Posterior vena cava (tissue), 2 donors: Measurements from ENCODE around the gene CARD10. TPM values are rescaled to one million over a fixed set of nuclear protein-coding genes. Genes with fewer than 3 reads are reported as not detected.
A peak's percentile ranks its signal among the peaks of the same experiment; 100 is the strongest.
"Not testable (repeated sequence)": the region's sequence is repeated elsewhere in the genome, so short reads cannot be mapped to it uniquely, and the experiment has no call there.

Experiments used
- DNase-seq: peaks from one replicate; pipeline ENCODE4 v3.0.0-alpha.2; 2020; ENCODE audit warnings: low spot score
- intact Hi-C, 2 donors: fragments of 100-400 bp; cut with DNase I; formaldehyde crosslinking; loops; one replicate each; pipeline versions ENCODE4 v1.14.1 to v1.14.2; 2022 to 2023
- total RNA-seq, 2 donors: library from RNA; stranded (reverse); fragmentation: NEBNext Ultra II Directional; extraction: Animal tissue kit (Norgen Biotek cat#: 25700); gene quantifications; one replicate each; pipeline ENCODE4 v1.2.1, GENCODE V29; 2021
- donor health status: DM: yes; HTN: yes; CAD: no.
- donor health status: DM: yes; HTN: yes; CAD: no.

Gene CARD10
- total RNA-seq, 2 donors from 2014 or later = 7.8 to 12.8 TPM

GRCh38 chr22:37557321-37558001, 38.2 kb upstream of the CARD10 start:
- DNase-seq = no peak
- intact Hi-C loops = no loop called here

GRCh38 chr22:37556710-37557109, 37.5 kb upstream of the CARD10 start:
- DNase-seq = no peak
- intact Hi-C loops = no loop called here

GRCh38 chr22:37555029-37555428, 35.8 kb upstream of the CARD10 start:
- DNase-seq = no peak
- intact Hi-C loops = no loop called here

DNA sequence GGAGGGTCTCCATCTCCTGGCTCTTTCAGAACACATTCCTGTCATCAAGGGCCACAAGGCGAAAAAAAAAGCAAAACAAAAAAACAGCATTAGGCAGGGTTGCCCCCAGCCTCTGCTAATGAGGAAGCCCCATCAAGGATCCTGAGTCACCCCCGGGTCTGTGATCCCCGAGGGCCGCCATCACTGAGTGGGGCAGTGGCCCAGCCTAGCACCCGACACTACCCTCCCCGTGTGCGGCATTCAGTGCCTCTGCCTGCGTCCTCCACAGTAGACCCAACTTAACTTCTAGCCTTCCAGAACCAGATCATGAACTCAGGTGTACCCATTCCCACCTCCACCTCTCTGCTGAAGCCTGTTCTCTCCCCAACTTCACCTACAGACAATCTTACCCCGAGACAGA, 34.5 kb upstream of the CARD10 start:
- intact Hi-C loops = no loop called here
- DNase-seq = no peak

DNA sequence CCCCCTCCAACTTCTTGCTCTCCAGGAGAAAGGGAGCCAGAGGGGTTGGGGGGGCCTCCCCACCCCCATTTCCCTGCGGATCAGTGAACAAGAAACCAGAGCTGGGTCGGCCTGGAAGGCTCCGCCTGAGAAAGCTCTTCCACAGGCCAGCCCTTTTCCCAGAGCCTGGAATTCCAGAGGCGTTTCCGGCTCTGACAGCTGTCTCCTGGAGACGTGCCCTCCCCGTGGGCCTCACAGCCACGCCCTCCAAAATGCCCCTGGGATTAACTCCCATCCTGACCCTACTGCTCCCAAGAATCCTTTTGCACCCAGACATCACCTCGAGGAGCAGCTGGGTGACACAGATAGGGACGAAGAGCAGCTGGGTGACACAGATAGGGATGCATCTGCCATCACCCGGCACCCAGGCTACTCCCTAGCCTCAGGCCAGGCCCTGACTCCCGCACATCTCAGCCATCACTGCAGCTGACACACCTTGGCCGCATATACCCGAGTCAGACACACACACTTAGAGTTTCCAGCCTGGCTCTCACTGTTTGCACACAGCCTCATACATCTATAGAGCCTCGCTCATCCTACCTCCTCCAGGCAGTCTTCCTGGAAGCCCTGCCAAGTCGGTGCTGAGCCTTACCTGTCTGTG, 33.4 kb upstream of the CARD10 start:
- DNase-seq = no peak
- intact Hi-C loops = no loop called here

DNA sequence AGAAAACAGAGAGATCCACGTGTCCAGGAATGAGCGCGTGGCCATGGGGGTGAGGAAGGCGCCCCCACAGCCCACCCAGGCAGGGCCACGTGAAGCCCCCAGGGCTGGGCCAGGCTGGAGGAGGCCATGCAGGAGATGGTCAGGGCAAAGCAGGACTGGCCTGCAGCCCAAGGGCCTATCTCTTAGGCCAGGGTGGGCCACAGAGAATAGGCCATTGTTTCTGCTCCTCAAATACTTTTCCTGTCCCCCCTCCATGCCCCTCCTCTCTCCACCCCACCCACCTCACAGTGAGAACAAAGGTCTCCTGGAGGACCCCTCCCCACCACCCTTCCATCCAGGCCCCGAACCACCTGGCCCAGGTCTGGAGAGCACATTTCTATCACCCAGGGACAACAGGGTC, 32.8 kb upstream of the CARD10 start:
- intact Hi-C loops = no loop called here
- DNase-seq = no peak

- intact Hi-C loops, DNase-seq: not testable (repeated sequence)
Observed at GRCh38 chr22:37550921-37551320, 31.7 kb upstream of the CARD10 start.

GRCh38 chr22:37549704-37550059, 30.5 kb upstream of the CARD10 start:
- no peak for DNase-seq
- intact Hi-C loops = loop anchor here in 1 of 2 donors (10.0 kb wide), 1 partner anchor 45 kb away; no protein-coding TSS in a partner anchor

- intact Hi-C loops = loop anchor here in 1 of 2 donors (10.0 kb wide), 1 partner anchor 48 kb away; no protein-coding TSS in a partner anchor
- DNase-seq = no peak
Observed at GRCh38 chr22:37547251-37547741, 28.1 kb upstream of the CARD10 start.

- peak; percentile 90 for DNase-seq
- intact Hi-C loops = loop anchor here in 1 of 2 donors (10.0 kb wide), 1 partner anchor 48 kb away; no protein-coding TSS in a partner anchor
Observed at GRCh38 chr22:37546437-37547250, 27.4 kb upstream of the CARD10 start.

GRCh38 chr22:37545703-37546436, 26.7 kb upstream of the CARD10 start:
- intact Hi-C loops = loop anchor here in 1 of 2 donors (10.0 kb wide), 1 partner anchor 49 kb away; no protein-coding TSS in a partner anchor
- DNase-seq = peak; percentile 98

- peak; percentile 90 for DNase-seq
- intact Hi-C loops = loop anchor here (5.0 to 10.0 kb wide), 2 partner anchors 42 to 50 kb away; no protein-coding TSS in a partner anchor
Observed at GRCh38 chr22:37544955-37545702, 25.9 kb upstream of the CARD10 start.

DNA sequence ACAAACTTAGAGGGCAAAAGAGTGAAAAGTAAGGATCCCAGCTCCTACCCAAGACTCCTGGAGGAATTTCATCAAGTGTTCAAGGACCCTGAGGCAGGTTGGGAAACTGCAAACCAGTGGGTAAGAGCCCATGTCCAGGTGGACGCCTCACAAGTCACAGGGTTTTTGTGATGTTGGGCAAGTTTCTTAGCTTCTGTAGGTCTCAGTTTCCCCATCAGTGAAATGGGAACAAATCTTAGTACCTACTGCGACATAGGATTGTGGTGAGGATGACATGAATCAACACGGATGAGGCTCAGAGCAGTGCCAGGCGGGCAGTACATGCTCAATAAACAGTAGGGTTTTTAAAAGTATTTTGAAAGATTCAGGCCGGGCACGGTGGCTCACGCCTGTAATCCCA, 23.7 kb upstream of the CARD10 start:
- DNase-seq = no peak
- intact Hi-C loops = loop anchor here (5.0 to 10.0 kb wide), 2 partner anchors 44 to 52 kb away; no protein-coding TSS in a partner anchor

GRCh38 chr22:37542416-37542815, 23.2 kb upstream of the CARD10 start:
- not testable (repeated sequence) for DNase-seq
- intact Hi-C loops = loop anchor here (5.0 to 10.0 kb wide), 2 partner anchors 45 to 52 kb away; no protein-coding TSS in a partner anchor

DNA sequence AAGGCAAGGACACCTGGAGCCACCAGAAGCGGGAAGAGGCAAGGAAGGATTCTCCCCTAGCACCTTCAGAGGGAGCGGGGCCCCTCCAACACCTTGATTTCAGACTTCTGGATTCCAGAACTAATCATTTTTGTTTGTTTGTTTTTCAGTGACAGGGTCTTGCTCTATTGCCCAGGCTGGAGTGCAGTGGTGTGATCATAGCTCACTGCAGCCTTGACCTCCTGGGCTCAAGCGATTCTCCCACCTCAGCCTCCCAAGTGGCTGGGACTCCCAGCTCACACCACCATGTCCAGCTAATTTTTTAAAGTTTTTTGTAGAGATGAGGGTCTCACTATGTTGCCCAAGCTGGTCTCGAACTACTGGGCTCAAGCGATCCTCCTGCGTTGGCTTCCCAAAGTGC, 20.6 kb upstream of the CARD10 start:
- not testable (repeated sequence) for DNase-seq
- intact Hi-C loops = loop anchor here (5.0 to 10.0 kb wide), 3 partner anchors 33 to 55 kb away; no protein-coding TSS in a partner anchor

DNA sequence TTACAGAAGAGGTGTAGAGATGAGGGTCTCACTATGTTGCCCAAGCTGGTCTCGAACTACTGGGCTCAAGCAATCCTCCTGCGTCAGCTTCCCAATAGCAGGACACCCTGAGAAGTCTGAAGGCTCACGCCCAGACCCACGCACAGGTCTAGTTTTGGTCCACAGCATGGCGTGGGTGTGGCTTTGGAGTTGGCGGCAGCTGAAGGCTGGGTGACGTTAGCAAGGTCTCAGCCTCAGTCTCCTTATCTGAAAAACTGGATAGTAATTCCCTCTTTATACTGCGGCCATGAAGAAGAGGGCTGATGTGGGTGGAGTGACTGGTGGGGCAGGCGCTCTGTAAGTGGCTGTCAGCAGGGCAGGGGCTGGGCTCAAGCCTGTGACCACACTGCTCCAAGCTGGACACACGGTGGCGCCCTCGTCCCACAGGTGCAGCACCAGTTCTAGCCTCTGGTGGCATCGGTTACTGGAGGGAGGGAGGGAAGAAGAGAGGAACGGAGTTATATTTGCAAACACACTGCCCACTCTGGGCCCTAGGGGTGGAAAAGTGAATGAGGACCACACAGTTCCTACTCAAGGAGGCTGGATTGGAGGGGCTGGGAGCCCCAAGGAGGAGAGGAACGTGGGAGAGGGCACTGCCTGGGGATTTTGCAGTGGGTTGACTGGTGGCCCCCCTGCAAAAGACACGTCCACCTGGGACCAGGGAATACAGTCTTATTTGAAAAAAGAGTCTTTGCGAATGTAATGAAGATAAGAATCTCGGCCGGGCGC, 19.6 kb upstream of the CARD10 start:
- peak; percentile 98 for DNase-seq
- intact Hi-C loops = loop anchor here in 1 of 2 donors (5.0 kb wide), 1 partner anchor 34 kb away; no protein-coding TSS in a partner anchor

DNA sequence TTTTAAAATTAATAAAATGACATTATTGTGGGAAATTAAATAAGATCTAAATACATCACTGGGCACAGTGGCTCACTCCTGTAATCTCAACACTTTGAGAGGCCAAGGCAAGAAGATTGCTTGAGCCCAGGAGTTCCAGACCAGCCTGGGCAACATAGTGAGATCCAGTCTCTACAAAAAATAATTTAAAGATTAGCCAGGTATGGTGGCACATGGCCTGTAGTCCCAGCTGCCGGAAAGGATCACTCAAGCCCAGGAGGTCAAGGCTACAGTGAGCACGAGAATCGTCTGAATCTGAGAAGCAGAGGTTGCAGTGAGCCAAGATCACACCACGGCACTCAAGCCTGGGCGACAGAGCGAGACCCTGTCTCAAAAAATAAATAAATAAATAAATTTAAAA, 15.9 kb upstream of the CARD10 start:
- intact Hi-C loops = loop anchor here in 1 of 2 donors (5.0 kb wide), 1 partner anchor 37 kb away; no protein-coding TSS in a partner anchor
- no peak for DNase-seq
